ENCODE data around the gene ZNF571. TPM values are rescaled to one million over a fixed set of nuclear protein-coding genes. Genes with fewer than 3 reads are reported as not detected.

ZNF571 gene
- total RNA-seq, 1 experiment from 2014 or later, result 4.5 TPM

DNA sequence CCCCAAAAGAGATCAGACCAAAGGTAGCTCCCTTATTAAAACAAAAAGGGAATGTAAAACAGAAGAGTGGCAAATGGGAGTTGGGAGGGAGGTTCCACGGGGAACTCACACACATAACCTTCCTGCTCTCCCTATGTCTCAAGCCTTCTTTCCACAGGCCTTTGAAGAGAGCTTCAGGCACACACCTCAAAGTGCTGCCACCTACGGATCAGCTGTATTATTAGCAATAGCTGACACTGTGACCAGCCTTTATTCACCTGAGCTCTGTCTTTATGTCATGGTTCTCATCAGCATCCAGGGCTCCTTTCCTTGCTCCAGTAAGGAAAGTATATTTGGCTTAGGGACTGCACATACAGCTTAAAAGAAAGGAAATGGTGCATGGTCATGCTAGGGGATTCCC, 11.3 kb downstream of the ZNF571 start:
- H3K4me1 ChIP-seq (ENCODE audit: insufficient read depth, low read length), result no peaks in the 10 kb centered on the region
- H3K9me3 ChIP-seq (ENCODE audit: control insufficient read depth, low read depth, low read length), result peaks cover 33% of the 10 kb centered on the region
- H4K5ac ChIP-seq (ENCODE audit: insufficient read length, low read depth, low read length), result no peak overlapping the region
- no peaks in the 10 kb centered on the region for H3K79me2 ChIP-seq (ENCODE audit: insufficient read depth, low read length)
- H2AFZ ChIP-seq (ENCODE audit: low read length), result no peak overlapping the region
- H3K36me3 Mint-ChIP-seq (ENCODE audit: insufficient read depth in 1 of 3, low read depth in 3 of 3), result peaks cover 58 to 62% (median 60%) of the 10 kb centered on the region in 3 experiments
- no peaks in the 10 kb centered on the region for H3K23me2 ChIP-seq (ENCODE audit: insufficient read length, low read depth, low read length, poor library complexity, severe bottlenecking)
- H3K23ac ChIP-seq (ENCODE audit: insufficient read length, low read depth, low read length), result no peak overlapping the region
- H3K27me3 Mint-ChIP-seq (ENCODE audit: low read depth), result no peaks in the 10 kb centered on the region
- no peak overlapping the region for H3K14ac ChIP-seq (ENCODE audit: insufficient read depth, low read length)
- no peak for DNase-seq
- no peak overlapping the region for H2BK120ac ChIP-seq (ENCODE audit: low read depth, low read length, poor library complexity, severe bottlenecking)
- H3K18ac ChIP-seq (ENCODE audit: insufficient read length, low read depth, low read length), result no peak overlapping the region
- no peak overlapping the region for H2BK15ac ChIP-seq (ENCODE audit: low read depth, low read length)
- no peak overlapping the region for H3K4me3 Mint-ChIP-seq
- TF ChIP-seq, protein P1, sequence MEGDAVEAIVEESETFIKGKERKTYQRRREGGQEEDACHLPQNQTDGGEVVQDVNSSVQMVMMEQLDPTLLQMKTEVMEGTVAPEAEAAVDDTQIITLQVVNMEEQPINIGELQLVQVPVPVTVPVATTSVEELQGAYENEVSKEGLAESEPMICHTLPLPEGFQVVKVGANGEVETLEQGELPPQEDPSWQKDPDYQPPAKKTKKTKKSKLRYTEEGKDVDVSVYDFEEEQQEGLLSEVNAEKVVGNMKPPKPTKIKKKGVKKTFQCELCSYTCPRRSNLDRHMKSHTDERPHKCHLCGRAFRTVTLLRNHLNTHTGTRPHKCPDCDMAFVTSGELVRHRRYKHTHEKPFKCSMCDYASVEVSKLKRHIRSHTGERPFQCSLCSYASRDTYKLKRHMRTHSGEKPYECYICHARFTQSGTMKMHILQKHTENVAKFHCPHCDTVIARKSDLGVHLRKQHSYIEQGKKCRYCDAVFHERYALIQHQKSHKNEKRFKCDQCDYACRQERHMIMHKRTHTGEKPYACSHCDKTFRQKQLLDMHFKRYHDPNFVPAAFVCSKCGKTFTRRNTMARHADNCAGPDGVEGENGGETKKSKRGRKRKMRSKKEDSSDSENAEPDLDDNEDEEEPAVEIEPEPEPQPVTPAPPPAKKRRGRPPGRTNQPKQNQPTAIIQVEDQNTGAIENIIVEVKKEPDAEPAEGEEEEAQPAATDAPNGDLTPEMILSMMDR (conservative IDR thresholded peaks at IDR 0.05), result peak; percentile 61; the same call in 2 of the 3 replicates
- no peaks in the 10 kb centered on the region for H3K79me1 ChIP-seq (ENCODE audit: insufficient read depth, low read depth, low read length, poor library complexity, severe bottlenecking)
- no peak overlapping the region for H3K4ac ChIP-seq (ENCODE audit: low read depth, low read length)
- no peak overlapping the region for H4K8ac ChIP-seq (replicated peaks; ENCODE audit: insufficient read length, low read depth, low read length)
- H3K27ac ChIP-seq (ENCODE audit: insufficient read length, low read depth, low read length), result no peak overlapping the region
- H2BK12ac ChIP-seq (ENCODE audit: insufficient read length, low read depth, low read length), result no peak overlapping the region
- H3K27ac Mint-ChIP-seq, result no peak overlapping the region
- H3K4me2 ChIP-seq (ENCODE audit: insufficient read depth, insufficient read length, low read length), result no peak overlapping the region
- H3K9ac ChIP-seq (ENCODE audit: extremely low read depth, insufficient read length, low read length), result no peak overlapping the region
- no peak overlapping the region for H3T11ph ChIP-seq (ENCODE audit: low read length)
- H2BK20ac ChIP-seq (ENCODE audit: low read depth, low read length, poor library complexity, severe bottlenecking), result no peak overlapping the region
- H3K27me3 ChIP-seq (ENCODE audit: insufficient read depth, low read length), result no peaks in the 10 kb centered on the region
- no peaks in the 10 kb centered on the region for H4K20me1 ChIP-seq (ENCODE audit: control insufficient read depth, insufficient read depth, insufficient read length)
- peaks cover 43 to 60% of the 10 kb centered on the region in 2 experiments for H3K9me3 Mint-ChIP-seq
- WGBS (ENCODE audit: extremely low coverage, insufficient read length, low lambda C conversion rate), result no CpG with 5 or more reads among the region's 2 CpGs
- H2BK5ac ChIP-seq (ENCODE audit: insufficient read length, low read length), result no peak overlapping the region
- no peak overlapping the region for H2AK5ac ChIP-seq (ENCODE audit: insufficient read length, low read length)
- H3K56ac ChIP-seq (ENCODE audit: insufficient read length, low read depth, low read length), result no peak overlapping the region
- H3K4me1 Mint-ChIP-seq, result no peaks in the 10 kb centered on the region
- H4K91ac ChIP-seq (ENCODE audit: insufficient read length, low read depth, low read length), result no peak overlapping the region

Data from H9 (cell line).